Epidermal melanocyte (primary cell): ENCODE measurements around the gene GALNT17.
"Not testable (repeated sequence)": the region's sequence is repeated elsewhere in the genome, so short reads cannot be mapped to it uniquely, and the experiment has no call there.

ENCODE experiments used
- DNase-seq: peaks from one replicate; pipeline ENCODE4 v3.0.0; 2011; ENCODE audit warnings: low spot score; ENCODE audit not compliant: insufficient read length

GALNT17 gene

DNA sequence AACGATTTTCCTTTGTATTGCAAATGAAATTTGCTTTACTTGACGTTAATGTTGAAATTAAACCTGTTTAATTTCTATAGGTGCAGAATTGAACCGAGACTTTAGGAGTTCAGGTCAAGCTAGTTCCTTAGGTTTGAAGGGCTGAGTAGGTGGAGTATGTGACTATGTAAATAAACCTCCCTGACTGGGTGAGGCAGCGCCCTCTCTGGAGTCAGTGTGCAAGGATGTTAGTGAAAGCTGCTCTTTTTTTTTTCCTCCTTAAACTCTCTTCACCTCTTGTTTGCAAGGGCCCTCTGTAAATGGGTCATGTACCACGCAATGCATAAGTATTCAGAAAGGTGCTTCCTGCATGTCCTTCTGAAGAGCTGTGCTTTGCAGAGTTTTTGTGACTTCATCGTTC lies 33.8 kb downstream of the GALNT17 start:
- DNase-seq, result no peak

DNA sequence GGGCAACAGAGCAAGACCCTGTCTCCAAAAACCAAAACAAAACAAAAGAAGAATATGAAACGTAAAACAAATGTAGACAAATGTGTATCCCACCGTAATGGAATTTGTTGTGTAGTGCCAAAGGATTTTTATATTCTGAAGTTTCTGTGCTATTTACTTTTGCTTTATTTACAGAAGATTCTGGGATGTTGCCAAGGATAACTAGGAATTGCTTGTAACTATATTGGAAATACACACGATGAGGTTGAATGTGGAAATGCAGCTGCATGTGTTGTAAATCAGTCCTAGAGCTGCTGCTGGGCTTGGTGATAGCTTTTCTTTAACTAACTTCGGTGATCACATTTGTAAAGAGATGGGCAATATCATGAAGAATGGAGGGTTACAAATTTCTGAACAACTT lies 39.5 kb downstream of the GALNT17 start:
- no peak for DNase-seq

DNA sequence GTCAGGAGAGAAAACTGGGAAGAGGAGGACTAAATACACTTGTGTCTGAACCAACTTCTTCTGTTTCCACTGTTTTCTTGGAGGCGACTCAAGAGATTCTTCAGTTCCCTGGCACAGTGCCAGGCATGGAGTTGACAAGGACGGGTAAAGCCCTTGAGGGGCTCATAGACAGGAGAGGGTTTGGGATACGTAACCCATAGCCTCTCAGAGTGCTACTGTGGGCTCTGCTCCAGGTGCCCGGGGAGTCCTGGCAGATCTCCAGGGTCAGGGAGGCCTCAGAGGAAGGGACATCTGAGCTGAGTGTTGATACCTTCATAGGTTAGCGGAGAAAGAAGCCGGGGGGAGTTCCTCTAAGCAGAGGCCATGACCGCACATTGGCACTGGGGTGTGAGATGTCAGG lies 42.0 kb downstream of the GALNT17 start:
- DNase-seq, result no peak

DNA sequence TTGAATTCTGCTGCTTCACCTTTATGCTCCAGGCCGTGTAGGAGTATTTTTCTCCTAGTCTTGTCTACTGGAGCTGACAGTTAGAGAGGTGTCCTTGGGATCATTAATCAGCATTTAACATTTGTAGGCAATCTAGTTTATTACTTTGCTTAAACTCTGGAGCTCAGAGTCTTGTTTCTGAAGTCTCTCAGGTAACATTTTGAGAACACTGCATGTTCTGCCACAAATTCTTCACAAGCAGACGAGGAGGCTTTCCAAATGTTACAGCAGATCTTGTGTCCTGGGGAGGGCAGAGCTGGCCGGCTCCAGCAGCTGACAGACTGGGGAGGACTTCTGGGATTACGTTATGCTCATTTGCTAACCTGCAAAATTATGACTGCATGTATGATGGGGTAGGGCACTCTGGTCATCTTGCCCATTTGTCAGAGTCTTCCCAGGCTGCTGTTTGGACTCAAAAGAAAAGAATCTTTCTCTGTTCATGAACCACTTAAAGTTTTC lies 50.5 kb downstream of the GALNT17 start:
- no peak for DNase-seq

DNA sequence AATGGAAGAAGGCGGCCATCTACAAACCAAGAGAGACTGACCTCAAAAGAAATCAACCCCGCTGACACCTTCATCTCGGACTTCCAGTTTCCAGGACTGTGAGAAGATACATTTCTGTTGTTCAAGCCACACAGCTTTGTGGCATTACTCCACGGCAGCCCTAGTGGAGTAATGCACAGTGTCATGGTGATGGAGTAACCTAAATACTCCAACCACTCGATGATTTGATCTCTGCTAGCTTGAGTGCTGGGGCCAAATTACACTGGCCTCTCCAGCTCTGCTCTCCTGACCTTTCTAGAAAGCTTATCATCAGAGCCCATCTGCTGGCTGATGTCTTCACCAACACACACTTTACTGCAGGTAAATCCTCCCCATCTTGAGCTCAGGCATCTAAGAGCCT lies 52.2 kb downstream of the GALNT17 start:
- no peak for DNase-seq

DNA sequence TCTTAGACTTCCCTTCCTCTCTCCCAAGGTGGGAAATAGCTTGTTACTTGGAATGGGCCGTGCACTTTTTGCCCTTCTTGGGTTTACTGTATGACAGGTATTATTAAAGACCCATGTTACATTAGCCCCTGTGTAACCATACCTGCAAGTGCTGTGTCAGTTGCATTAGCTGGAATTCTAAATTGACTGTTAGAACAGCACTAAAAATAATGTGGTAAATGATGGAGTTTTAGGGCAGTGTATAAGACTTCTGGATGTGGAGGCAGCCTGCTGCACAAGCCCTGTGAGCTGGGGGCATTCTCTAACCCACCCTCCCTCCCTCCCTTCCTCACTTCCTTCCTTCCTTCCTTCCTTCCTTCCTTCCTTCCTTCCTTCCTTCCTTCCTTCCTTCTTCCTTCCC lies 52.7 kb downstream of the GALNT17 start:
- no peak for DNase-seq

DNA sequence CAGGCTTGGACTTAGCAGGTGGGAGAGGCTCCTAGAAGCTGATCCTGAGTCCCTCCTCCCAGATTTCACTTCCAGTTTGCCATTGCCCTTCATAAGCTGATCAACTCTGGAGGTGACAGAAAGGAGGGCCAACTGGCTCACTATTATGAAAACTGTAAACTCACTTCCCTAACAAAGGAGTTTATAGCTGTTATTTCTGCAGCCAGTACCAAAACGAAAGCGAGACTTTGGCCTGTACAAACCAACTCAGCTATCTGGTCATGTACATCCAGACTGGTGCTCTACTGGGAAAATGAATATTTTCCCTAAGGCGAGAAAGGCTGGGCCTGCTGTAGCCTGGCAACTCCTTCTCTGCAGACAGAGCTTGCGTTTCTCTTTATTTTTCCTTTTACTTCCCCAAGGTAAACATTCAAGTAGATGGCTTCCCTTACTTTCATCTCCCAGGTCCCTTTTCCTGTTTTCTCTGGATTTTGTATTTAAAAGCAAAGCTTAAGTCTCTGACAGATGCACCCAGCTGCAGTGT lies 54.7 kb downstream of the GALNT17 start:
- DNase-seq, result no peak

DNA sequence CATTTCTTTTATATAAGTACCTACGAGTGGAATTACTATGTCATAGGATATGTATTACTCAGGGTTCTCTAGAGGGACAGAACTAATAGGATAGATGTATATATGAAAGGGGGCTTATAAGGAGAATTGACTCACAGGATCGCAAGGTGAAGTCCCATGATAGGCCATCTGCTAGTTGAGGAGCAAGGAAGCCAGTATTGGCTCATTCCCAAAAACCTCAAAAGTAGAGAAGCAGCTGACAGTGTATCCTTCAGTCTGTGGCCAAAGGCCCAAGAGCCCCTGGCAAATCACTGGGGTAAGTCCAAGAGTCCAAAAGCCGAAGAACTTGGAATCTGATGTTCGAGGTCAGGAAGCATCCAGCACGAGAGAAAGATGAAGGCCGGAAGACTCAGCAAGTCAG lies 59.8 kb downstream of the GALNT17 start:
- DNase-seq, result no peak

DNA sequence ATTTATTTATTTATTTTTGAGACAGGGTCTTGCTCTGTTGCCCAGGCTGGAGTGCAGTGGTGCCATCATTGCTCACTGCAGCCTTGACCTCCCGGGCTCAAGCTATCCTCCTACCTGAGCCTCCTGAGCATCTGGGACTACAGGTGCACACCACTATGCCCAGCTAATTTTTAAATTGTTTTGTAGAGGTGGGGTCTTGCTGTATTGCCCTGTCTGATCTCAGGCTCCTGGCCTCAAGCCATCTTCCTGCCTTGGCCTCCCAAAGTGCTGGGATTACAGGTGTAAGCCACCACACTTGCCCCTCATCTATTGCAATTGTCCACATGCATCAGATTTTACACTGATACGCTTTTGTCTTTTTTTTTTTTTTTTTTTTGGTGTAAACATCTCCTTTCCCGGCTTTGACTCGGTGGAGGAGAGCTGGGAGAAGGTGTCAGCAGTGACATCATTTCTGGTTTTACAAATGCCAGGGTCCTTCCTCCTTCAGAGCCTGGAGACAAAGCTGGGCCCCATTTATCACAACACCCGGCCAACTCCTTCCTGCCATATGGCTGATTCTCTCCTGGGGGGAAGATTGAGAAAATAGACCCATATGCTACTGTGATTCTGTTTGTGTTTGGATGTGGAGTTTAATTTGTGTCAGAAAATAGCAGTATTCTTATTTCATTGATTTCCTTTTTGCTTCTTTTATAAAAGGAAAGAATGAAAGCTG lies 61.3 kb downstream of the GALNT17 start:
- DNase-seq, result no peak

DNA sequence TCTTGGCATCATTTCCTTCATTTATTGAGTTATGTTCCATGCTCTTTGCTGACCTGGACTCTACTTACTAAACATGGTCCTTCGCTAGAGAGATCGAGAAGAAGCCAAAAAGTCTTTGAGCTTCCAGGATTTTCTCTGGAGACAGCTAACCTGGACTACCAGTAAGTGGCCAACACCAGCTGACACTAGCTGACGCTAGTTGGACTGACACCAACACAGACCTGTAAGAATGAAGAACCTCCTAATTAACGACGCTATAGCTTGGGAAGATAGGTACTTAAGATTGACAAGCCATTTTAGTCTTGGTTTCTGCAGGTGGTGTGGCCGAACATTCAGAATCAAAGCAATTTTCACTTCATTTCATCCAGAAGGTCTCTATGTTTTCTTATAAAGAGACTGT lies 66.4 kb downstream of the GALNT17 start:
- DNase-seq, result no peak

DNA sequence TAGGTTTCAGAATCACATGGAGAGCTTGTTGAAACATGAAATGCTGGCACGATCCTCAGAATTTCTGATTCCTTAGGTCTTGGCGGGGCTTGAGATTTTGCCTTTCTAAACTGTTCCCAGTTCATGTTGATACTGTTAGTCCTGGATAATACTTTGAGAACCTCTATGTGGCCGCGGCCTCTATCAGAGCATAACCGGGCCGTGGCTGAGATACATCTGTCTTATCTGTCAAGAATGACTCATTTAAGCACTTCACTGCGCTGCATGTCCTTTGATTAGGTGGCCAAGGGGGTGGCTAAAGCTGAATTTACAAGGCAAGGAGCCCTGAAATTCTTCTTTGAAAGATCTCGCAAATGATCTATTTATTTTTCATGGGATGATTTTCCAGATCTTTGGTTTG lies 66.9 kb downstream of the GALNT17 start:
- DNase-seq, result no peak

DNA sequence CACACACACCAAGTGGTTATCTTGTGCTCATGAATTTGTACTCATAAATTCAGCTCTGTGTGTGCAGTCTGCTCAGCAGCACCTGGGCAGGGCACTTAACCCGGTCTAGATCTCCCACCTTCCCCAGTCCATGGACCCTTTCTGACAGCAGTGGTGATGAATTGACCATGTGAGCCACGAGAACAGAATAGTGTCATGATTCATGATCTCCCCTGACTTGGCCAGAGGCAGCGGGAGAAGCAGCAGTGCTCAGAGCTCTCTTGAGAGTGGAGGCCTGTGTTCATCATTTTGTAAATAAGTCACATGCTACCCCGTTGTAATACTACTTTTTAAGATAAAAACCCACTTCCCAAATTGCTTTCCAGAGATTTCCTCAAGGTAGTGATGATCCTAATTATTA lies 74.2 kb downstream of the GALNT17 start:
- DNase-seq, result no peak

DNA sequence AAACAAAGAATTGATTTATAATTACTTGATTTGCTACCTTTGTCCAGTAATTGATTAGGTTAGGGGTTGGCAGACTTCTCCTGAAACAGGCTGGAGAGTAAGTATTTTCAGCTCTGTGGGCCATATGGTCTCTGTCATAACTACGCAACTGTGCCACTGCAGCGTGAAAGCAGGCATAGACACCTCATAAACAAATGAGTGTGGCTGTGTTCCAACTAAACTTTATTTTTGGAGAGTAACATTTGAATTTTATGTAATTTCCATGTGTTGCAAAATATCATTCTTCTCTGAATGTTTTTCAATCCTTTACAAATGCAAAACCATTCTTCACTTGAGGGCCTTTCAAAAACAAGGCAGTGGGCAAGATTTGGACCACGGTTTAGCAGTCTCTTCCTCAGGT lies 76.9 kb downstream of the GALNT17 start:
- DNase-seq, result no peak

DNA sequence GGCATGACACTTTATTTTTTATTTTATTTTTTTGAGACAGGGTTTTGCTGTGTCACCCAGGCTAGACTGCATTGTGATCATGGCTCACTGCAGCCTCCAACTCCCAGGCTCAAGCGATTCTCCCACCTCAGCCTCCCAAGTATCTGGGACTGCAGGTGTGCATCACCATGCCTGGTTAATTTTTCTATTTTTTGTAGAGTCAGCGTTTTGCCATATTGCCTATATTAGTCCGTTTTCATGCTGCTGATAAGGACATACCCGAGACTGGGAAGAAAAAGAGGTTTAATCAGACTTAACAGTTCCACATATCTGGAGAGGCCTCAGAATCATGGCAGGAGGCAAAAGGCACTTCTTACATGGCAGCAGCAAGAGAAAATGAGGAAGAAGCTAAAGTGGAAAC lies 77.5 kb downstream of the GALNT17 start:
- DNase-seq, result not testable (repeated sequence)

DNA sequence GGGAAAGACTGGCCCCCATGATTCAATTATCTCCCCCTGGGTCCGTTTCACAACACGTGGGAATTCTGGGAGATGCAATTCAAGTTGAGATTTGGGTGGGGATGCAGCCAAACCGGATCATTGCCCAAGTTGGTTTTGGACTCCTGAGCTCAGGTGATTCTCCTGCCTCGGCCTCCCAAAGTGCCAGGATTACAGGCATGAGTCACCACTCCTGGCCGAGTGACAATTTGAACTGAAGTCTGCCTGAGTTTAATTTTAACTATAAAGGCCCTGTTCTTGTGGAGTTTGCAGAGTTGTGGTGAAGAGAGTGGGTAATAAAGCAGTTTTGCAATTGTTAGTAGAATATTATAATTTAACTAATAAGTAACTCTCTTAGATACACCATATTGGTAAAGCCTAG lies 78.3 kb downstream of the GALNT17 start:
- no peak for DNase-seq

DNA sequence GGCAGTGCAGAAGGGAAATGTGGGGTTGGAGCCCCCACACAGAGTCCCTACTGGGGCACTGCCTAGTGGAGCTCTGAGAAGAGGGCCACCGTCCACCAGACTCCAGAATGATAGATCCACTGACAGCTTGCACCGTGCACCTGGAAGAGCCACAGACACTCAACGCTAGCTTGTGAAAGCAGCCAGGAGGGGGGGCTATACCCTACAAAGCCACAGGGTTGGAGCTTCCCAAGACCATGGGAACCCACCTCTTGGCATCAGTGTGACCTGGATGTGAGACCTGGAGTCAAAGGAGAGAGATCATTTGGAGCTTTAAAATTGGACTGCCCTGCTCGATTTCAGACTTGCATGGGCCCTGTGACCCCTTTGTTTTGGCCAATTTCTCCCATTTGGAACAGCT lies 80.5 kb downstream of the GALNT17 start:
- not testable (repeated sequence) for DNase-seq

DNA sequence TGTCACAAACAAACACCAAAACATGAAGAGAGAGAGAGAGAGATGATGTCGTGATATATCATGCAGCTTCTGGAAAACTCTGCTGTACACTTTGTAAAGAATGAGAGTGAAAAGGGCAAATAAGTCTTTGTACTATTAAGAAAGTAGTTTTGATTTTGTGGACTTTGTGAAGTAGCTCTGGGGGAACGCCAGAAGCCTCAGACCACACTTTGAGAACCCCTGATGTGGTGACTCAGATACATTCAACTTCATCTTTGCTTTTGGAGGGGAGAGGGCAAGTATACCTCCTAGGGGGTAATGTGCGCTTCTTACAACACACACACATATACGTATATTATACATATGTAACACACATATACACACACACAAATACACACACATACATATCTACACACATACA lies 84.3 kb downstream of the GALNT17 start:
- DNase-seq, result no peak

DNA sequence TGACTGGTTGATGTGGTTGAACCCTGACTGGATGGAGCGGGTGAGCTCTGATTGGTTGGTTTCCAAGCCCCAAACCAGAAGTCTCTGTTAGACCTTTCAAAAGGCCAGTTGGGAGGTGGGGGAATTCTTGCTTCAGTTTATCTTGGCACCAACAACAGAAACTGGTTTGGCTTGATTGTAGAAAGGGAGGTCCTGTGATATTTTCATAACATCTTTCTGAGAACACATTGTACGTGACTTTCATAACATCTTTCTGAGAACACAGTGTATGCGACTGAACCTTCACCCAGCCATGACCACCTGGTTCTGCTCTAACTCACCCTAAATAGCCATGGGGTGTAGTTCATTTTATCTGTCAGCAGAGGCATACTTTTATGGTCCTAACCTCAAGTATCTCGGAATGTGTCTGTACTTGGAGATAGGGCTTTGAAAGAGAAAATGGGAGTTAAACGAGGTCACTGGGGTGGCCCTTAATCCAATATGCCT lies 88.3 kb downstream of the GALNT17 start:
- DNase-seq, result no peak

DNA sequence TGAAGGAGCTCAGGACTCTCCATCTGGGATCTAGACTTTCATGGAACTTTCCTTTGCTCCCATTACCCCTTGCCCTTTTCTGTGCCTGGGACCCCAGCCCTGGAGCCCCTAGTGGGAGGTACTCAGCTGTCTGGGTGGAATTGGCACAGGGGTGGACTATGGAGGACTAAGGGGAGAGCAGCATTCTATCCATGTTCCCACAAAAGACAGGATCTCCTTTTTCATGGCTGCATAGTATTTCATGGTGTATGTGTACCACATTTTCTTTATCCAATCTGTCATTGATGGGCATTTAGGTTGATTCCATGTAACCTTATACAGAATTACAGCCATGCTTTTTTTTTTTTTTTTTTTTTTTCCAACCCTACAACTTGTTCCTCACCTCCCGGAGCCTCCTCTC lies 89.1 kb downstream of the GALNT17 start:
- no peak for DNase-seq

DNA sequence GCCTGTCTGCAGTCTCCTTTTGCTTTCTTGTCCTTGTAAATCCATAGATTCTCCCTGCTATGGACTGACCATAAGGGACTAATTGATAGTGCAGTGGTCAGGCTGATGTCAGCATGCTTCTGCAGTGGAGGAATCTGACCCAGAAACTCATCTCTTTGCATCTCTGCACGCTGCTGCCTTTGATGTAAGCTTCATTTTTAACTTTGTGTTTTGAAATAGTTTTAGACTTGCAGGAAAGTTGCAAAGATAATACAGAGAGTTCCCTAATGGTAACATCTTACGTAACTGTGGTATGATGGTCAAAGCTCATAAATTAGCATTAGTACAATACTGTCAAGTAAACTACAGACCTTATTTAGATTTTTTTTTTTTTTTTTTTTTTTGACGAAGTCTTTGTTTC lies 89.6 kb downstream of the GALNT17 start:
- no peak for DNase-seq

DNA sequence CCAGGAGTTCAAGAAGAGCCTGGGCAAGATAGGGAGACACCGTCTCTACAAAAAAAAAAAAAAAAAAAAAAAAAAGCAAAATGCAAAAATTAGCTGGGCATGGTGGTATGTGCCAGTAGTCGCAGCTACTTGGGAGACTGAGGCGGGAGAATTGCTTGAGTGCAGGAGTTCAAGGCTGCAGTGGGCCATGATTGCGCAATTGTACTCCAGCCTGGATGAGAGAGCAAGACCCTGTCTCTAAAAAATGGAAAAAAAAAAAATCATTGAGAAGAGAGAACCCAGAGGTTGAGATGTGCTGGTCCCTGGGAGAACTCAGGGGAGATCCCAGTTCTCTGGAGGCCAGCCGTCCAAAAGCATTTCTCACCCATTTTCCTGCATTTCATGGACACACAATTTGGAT lies 95.2 kb downstream of the GALNT17 start:
- no peak for DNase-seq

DNA sequence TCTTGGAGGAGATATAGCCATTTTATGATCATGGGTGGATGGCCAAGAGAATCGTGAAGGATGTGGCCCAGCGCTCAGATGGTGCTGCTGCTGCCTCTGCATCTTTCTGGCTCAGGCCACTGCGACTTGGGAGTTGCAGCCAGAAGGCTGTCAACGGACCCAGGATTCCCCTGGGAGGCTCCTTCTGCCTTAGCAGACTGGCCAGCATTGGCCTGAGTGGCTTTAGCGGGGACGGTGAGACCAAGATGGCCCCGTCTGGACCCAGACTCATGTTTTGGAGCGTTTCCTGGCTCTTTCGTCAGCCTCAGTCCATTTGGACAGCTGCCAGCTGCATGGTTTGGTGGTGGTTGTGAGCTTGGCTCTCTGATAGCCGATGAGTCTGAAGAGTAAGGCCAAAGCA lies 97.2 kb downstream of the GALNT17 start:
- DNase-seq, result no peak

DNA sequence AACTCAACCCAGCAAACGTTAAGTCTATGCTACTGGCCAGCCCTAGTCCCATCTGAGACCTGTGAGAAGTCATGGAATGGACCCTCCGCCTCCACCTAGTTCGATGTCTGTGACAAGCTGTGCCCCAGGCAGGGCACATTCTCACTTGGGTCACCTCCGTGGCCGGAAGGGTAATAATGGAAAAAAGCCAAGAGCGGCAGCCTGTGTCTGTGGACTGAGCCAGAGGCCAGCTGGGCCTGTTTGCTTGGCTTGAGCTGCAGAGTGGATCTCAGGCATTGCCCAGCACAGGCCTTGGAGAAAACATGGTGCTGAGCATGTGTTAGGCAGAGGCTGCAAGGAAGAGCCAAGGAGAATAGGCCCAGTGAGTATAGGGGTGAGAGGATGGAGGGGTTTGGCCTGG lies 97.8 kb downstream of the GALNT17 start:
- no peak for DNase-seq
